ENCODE data around the gene LMNTD2.

GRCh38 chr11:548700-549603 lies 11.6 kb downstream of the LMNTD2 start:
- TF ChIP-seq POLR2A (IDR thresholded peaks at IDR 0.05) = no peak
- no peak for TF ChIP-seq CTCF (IDR thresholded peaks at IDR 0.05 in 8 of 11, conservative IDR thresholded peaks at IDR 0.05 in 3 of 11)

Data from spleen (tissue), 7 donors.